COLO668 (cell line): ENCODE results near the gene METTL21C.

Source experiments
- DNase-seq: peaks from one replicate; lab custom pipeline; 2025; ENCODE audit not compliant: unreplicated experiment; lab: John Stamatoyannopoulos, UW

The METTL21C gene

GRCh38 chr13:102667911-102668310 lies 26.9 kb downstream of the METTL21C start:
- DNase-seq = no peak

GRCh38 chr13:102667023-102667422 lies 27.8 kb downstream of the METTL21C start:
- no peak for DNase-seq

GRCh38 chr13:102659168-102659713 lies 35.6 kb downstream of the METTL21C start:
- DNase-seq = no peak

GRCh38 chr13:102658660-102659059 lies 36.2 kb downstream of the METTL21C start:
- no peak for DNase-seq

- no peak for DNase-seq
These were observed 37.2 kb downstream of the METTL21C start for GRCh38 chr13:102657630-102658029.

GRCh38 chr13:102654756-102655155 lies 40.1 kb downstream of the METTL21C start:
- no peak for DNase-seq

GRCh38 chr13:102651892-102652291 lies 43.0 kb downstream of the METTL21C start:
- no peak for DNase-seq

GRCh38 chr13:102651392-102651791 lies 43.5 kb downstream of the METTL21C start:
- no peak for DNase-seq

- no peak for DNase-seq
These were observed 44.4 kb downstream of the METTL21C start for GRCh38 chr13:102650444-102650843.

GRCh38 chr13:102648046-102648445 lies 46.8 kb downstream of the METTL21C start:
- no peak for DNase-seq

- DNase-seq = no peak
These were observed 49.1 kb downstream of the METTL21C start for GRCh38 chr13:102645701-102646100.

- DNase-seq = no peak
These were observed 51.2 kb downstream of the METTL21C start for GRCh38 chr13:102643656-102644055.

- DNase-seq = no peak
These were observed 52.4 kb downstream of the METTL21C start for GRCh38 chr13:102642475-102642874.

GRCh38 chr13:102642029-102642428 lies 52.8 kb downstream of the METTL21C start:
- DNase-seq = no peak

GRCh38 chr13:102638741-102639140 lies 56.1 kb downstream of the METTL21C start:
- DNase-seq = no peak
